ENCODE measurements around the gene ACP7.
"Not testable (repeated sequence)": the region's sequence is repeated elsewhere in the genome, so short reads cannot be mapped to it uniquely, and the experiment has no call there.

The ACP7 gene, protein sequence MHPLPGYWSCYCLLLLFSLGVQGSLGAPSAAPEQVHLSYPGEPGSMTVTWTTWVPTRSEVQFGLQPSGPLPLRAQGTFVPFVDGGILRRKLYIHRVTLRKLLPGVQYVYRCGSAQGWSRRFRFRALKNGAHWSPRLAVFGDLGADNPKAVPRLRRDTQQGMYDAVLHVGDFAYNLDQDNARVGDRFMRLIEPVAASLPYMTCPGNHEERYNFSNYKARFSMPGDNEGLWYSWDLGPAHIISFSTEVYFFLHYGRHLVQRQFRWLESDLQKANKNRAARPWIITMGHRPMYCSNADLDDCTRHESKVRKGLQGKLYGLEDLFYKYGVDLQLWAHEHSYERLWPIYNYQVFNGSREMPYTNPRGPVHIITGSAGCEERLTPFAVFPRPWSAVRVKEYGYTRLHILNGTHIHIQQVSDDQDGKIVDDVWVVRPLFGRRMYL
- total RNA-seq: 0 to 0.13 reads per million in 2 experiments

- no peak for DNase-seq (ENCODE audit: low read depth)
Observed at GRCh38 chr19:39083983-39084731, at the start of gene ACP7. TSS of gene ACP7 (plus strand) at chr19:39084368. CDS start at chr19:39085270, 902 bp downstream.

DNA sequence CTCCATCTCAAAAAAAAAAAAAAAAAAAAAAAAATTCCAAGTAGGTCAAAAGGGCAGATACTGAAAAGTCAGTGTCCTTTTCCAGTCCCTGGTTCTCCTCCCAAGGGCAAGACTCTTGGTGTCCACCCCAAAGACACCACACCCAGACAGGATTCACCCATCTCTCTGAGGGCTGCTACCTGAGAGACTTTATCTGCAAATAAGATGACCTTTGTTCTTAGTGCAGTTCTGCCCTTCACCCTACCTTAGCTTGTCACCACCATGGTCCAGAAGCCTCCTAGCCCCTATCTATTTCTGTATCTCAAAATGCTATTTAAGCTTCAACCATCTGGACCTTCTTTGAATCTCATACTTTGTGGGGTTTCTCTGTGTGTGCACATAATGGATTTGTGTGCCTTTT lies 47.6 kb upstream of the ACP7 start:
- no peak for DNase-seq (ENCODE audit: low read depth)

DNA sequence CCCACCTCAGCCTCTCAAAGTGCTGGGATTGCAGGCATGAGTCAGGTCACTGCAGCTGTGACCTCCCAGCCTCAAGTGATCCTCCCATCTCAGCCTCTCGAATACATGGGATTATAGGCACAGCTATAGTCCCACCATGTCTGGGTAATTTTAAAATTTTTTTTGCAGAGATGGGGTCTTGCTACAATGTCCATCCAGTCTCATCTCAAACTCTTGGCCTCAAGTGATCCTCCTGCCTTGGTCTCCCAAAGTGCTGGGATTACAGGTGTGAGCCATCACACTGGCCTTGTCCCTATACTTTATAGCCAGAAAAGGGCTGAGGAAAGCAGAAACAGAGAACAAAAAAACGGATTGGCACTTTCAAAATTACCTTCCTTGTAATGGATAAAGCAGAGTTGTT lies 47.0 kb upstream of the ACP7 start:
- DNase-seq (ENCODE audit: low read depth): no peak

- no peak for DNase-seq (ENCODE audit: low read depth)
Observed at GRCh38 chr19:39038098-39038497, 46.1 kb upstream of the ACP7 start.

GRCh38 chr19:39045506-39045905 lies 38.7 kb upstream of the ACP7 start:
- no peak for DNase-seq (ENCODE audit: low read depth)

DNA sequence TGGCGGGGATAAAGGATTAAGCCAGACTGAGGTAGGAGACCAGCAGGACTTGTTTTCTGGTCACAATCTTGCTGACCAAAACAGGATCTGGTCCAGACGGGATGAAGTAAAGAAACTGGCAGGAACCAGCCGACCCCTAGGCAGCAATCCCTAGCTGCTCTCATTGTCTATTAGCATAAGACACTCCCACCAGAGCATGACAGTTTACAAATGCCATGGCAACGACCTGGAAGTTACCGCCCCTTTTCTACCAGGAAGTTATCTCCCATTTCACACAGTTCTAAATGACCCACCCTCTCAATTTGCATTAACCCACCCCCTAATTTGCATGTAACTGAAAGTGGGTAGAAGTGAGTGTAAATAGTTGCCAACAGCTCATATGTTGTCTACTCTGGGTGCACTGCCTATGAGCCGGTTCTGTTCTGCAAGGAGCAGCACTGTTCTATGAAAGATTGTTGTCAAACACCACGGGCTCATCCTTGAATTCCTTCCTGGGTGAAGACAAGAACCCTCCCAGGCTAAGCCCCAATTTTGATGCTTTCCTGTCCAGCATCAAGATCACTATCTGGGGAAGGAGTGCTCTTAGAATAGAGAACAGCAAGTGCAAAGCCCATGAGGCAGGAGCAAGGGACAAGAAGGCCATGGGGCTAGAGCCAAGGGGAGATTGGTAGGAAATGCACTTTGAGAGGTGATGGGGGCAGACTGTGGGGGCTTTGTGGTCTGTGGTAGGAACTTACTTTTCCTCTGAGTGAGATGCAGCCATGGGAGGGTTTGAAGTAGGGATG lies 37.9 kb upstream of the ACP7 start:
- no peak for DNase-seq (ENCODE audit: low read depth)

GRCh38 chr19:39047073-39047472 lies 37.1 kb upstream of the ACP7 start:
- DNase-seq (ENCODE audit: low read depth): no peak

DNA sequence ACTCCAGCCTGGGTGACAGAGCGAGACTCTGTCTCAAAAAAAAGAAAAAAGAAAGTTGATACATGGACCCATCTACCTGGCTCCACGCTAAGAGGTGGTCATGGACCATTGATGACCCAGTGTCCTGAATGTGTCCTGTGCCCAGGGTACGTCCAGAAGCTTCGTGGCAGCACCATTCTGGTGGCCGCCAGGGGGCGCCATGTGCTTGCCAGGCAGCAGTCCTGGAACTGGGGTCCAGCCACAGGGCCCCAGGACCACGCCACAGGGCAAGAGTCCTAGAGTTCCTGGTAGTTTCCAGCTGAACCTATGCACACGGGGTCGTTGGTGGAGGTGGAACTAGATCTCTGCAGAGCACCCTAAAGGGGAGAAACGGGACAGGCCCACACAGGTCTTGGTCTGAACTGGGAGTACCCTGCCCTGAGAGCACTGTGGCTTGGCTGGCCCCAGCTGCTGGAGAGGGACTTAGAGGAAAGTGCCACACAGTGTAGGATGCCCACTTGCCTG lies 31.9 kb upstream of the ACP7 start:
- peak; percentile 48 for DNase-seq (ENCODE audit: low read depth)

DNA sequence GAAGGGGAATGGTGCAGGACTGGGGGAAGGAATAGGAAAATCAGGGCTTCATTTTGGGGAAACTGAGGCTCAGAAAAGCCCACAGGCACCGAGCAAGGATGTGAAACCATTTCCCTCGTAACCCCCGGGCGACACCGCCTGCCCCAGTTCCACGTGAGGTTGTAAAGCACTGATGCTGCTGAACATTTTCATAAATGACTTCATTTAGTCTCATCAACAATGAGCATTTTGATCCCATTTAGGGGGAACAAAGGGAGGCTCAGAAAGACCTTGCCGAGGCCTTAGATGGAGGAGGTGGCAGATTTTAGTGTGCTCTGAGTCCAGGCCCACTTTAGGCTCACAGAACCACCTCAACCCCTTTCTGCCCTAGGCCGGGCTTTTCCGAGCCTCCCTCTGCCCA lies 31.3 kb upstream of the ACP7 start:
- DNase-seq (ENCODE audit: low read depth): no peak

- DNase-seq (ENCODE audit: low read depth): no peak
Observed at GRCh38 chr19:39053276-39054090, 30.7 kb upstream of the ACP7 start.

DNA sequence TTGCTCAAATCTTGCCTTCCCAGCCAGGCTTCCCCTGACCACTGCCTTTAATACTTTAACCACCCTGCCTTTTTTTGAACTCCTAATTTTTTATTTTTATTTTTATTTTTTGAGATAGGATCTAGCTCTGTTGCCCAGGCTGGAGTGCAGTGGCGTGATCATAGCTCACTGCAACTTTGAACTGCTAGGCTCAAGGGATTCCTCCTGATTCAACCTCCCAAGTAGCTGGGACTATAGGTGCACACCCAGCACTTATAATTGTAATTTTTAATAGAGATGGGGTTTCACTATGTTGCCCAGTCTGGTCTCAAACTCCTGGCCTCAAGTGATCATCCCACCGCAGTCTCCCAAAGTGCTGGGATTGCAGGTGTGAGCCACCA lies 30.1 kb upstream of the ACP7 start:
- DNase-seq (ENCODE audit: low read depth): no peak

GRCh38 chr19:39057615-39058014 lies 26.6 kb upstream of the ACP7 start:
- no peak for DNase-seq (ENCODE audit: low read depth)

DNA sequence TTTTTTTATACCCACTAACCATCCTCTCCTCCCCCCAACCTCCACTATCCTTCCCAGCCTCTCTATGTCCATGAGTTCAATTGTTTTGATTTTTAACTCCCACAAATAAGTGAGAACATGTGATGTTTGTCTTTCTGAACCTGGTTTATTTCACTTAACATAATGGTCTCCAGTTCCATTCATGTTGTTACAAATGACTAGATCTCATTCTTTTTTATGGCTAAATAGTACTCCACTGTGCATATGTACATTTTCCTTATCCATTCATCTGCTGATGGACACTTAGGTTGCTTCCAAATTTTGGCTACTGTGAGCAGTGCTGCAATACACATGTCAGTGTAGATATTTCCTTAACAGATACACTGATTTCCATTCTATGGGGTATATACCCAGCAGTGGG lies 24.9 kb upstream of the ACP7 start:
- DNase-seq (ENCODE audit: low read depth): no peak

GRCh38 chr19:39060171-39060570 lies 24.0 kb upstream of the ACP7 start:
- DNase-seq (ENCODE audit: low read depth): no peak

- DNase-seq (ENCODE audit: low read depth): no peak
Observed at GRCh38 chr19:39064405-39064804, 19.8 kb upstream of the ACP7 start.

- no peak for DNase-seq (ENCODE audit: low read depth)
Observed at GRCh38 chr19:39065928-39066327, 18.2 kb upstream of the ACP7 start.

DNA sequence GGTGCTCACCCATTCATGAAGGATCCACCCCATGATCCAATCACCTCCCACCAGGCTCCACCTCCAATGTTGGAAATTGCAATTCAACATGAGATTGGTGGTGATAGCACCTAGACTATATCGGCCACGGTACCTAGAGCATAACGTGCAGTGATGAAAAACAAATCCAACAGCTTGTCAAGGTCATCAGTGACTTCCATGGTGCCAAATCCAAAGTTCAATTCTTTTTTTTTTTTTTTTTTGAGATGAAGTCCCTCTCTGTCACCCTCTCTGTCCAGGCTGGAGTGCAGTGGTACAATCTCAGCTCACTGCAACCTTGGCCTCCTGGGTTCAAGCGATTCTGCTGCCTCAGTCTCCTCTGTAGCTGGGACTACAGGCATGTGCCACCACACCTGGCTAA lies 17.1 kb upstream of the ACP7 start:
- DNase-seq (ENCODE audit: low read depth): no peak

DNA sequence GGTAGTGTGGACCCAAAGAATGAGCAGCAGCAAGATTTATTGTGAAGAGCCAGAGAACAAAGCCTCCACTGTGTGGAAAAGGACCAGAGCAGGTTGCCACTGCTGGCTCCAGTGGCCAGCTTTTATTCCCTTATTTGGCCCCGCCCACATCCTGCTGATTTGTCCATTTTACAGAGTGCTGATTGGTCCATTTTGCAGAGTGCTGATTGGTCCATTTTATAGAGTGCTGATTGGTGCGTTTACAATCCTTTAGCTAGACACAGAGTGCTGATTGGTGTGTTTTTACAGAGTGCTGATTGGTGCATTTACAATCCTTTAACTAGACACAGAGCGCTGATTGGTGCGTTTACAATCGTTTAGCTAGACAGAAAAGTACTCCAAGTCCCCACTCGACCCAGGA lies 15.9 kb upstream of the ACP7 start:
- not testable (repeated sequence) for DNase-seq (ENCODE audit: low read depth)

GRCh38 chr19:39070888-39071287 lies 13.3 kb upstream of the ACP7 start:
- no peak for DNase-seq (ENCODE audit: low read depth)

DNA sequence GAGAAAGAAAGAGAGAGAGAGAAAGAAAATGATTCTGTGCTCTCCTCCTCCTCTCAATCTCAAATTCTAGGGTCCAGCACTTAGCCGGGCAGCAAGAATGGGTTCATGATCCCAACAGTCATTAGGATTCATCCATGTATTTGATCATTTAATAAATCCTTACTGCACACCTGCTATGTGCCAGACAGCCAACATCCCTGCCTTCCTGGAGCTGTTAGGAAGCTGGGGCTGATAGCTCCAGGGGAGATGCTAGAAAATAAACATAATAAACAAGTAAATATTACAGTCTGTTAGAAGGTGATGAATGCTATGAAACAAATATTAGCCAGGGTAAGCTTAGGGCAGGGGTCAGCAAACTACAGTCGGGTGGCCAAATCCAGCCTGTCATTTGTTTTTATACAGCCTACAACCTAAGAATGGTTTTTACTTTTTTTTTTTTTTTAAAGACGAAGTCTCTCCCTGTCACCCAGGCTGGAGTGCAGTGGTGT lies 9.9 kb upstream of the ACP7 start:
- no peak for DNase-seq (ENCODE audit: low read depth)

- no peak for DNase-seq (ENCODE audit: low read depth)
Observed at GRCh38 chr19:39074942-39075341, 9.2 kb upstream of the ACP7 start.
